ENCODE results near the gene RSPH1.
A peak's percentile ranks its signal among the peaks of the same experiment; 100 is the strongest.

The RSPH1 gene

GRCh38 chr21:42515708-42516502 is 19.9 kb upstream of the RSPH1 start:
- H3K4me3 ChIP-seq (replicated peaks; ENCODE audit: low read depth, low read length), result no peak overlapping the region
- no peak for TF ChIP-seq CTCF (IDR thresholded peaks at IDR 0.05; ENCODE audit: low read depth, low read length, missing control alignments)
- DNase-seq (ENCODE audit: extremely low read depth, low read depth), result no peak

DNA sequence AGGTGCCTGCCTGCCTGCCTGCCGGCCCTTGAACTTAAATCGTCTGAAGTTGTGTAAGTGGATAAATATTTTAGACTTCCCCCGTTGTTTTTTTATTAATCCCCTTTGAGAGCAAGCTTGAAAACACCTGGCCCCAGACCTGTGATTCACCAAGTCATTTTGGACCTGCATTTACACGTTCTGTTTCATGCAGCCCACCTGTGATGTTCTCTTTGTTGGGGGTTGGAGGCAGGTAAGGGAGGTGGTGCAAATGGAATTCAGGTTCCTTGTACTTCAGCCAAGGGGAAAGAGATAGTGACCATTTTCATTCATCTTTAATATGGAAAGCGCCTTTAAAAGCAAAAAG is 18.8 kb upstream of the RSPH1 start:
- DNase-seq (ENCODE audit: extremely low read depth, low read depth), result no peak
- H3K4me3 ChIP-seq (replicated peaks; ENCODE audit: low read depth, low read length), result no peak overlapping the region
- no peak for TF ChIP-seq CTCF (IDR thresholded peaks at IDR 0.05; ENCODE audit: low read depth, low read length, missing control alignments)

DNA sequence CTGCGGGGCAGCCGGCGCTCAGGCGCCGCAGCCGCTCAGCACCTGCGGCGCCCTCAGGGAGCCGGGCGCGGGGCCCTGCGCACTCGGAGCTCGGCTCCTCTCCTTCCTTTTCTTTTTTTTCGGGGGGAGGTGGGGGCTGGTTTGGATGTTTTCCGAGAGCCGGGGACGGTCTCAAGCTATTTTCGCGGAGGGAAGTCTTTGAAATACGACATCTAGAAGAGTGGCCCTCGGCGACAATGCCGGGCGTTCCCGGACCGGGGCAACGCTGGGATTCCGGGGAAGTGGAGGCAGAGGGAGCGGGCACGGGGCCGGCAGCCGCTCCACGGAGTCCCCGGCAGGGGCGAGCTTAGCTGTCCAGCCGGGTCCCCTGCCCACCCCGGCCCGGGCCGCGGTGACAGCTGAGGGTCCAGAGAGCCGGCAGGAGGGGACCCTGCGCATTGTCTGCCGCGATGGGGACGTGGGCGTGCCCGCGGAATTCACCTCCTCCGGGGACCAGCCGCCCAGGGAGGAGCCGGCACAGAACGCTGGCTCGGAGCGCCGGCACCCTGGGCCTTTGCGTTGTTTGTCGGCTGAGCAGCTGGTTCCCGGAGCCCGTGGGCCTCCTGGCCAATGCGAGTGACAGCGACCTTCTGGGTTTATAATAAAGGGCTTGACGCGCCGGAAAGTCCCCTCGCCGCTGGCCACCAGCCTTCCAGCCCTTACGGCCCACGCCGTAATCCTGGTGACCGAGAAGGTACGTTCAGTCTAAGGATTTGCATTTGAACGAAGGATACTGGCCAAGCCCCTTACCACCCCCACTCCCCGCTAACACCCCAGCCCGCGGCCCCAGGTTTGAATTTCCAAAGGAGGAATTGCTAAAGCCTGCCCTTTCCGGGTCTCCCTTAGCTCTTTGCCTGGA is 18.2 kb upstream of the RSPH1 start:
- no peak for TF ChIP-seq CTCF (IDR thresholded peaks at IDR 0.05; ENCODE audit: low read depth, low read length, missing control alignments)
- H3K4me3 ChIP-seq (replicated peaks; ENCODE audit: low read depth, low read length), result peak overlapping the region; percentile 47
- no peak for DNase-seq (ENCODE audit: extremely low read depth, low read depth)

- TF ChIP-seq CTCF (IDR thresholded peaks at IDR 0.05; ENCODE audit: low read depth, low read length, missing control alignments), result no peak
- H3K4me3 ChIP-seq (replicated peaks; ENCODE audit: low read depth, low read length), result peak within 1 kb of the TSS; percentile 47
- DNase-seq (ENCODE audit: extremely low read depth, low read depth), result no peak
Observed at GRCh38 chr21:42513151-42513984, 17.3 kb upstream of the RSPH1 start, which contains the start of gene SLC37A1. TSS of gene SLC37A1 (plus strand) at chr21:42513852. CDS start at chr21:42518455, 4,603 bp downstream.

DNA sequence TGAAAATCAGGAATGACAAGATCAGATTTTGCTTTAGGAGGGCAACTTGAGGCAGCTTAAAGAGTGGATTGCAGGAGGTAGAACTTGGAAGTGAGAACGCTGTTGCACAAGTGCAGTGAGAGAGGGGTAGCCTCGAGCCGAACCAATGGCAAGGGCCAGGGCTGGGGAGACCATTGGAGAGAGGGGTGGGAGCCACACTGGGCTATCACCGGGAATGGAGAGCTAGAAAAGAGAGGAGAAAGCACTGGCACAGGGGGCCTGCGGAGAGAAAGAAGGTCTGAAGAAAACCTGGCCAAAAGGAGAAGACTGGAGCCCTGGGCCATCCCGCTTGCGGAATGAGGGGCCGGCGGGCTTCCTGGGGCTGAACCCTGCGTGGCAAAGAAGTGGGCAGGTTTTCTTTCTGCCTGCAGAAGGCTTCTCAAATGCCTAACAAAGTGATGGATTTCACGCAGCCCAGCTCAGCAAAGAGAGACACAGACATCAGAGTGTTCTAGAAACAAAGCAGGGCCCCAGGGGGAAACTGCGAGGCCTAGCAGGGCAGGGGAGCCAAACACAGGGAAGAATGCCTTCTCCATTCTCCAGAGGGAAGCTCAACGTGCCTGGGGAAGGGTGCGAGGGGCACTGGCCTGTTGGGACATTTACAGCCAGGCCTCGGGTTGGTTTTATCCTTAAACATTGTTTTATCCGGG is 16.5 kb upstream of the RSPH1 start:
- H3K4me3 ChIP-seq (replicated peaks; ENCODE audit: low read depth, low read length), result no peak overlapping the region
- no peak for TF ChIP-seq CTCF (IDR thresholded peaks at IDR 0.05; ENCODE audit: low read depth, low read length, missing control alignments)
- no peak for DNase-seq (ENCODE audit: extremely low read depth, low read depth)

DNA sequence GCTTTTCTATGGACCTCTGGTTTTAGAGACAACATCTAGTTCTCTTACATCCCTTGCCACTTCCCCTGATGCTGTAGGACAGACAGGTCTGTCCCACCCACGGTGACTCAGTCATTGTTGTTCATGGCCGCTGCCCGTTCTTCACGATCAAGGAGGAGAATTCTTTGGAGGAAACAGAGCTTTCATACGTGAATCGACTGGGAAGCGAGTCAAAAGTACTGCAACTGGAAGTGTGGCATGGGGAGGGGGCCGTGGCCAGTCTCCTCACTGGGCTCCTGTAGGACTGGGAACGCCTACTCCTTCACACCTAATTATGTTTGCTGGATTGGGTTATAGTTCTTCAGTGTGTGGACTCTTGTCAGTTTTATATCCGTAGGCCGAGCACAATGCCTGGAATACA is 13.2 kb upstream of the RSPH1 start:
- DNase-seq (ENCODE audit: extremely low read depth, low read depth), result no peak
- no peak for TF ChIP-seq CTCF (IDR thresholded peaks at IDR 0.05; ENCODE audit: low read depth, low read length, missing control alignments)
- no peak overlapping the region for H3K4me3 ChIP-seq (replicated peaks; ENCODE audit: low read depth, low read length)

Measured in HFF-Myc (cell line).